ENCODE measurements around the gene VDR. TPM values are rescaled to one million over a fixed set of nuclear protein-coding genes. Genes with fewer than 3 reads are reported as not detected.

VDR gene
- total RNA-seq, 2 experiments from 2014 or later: 62.9 to 65.5 TPM

- DNase-seq: no peak
- ChIA-PET POLR2A (no interaction called here), CTCF (interaction anchor here (0.8 to 1.1 kb wide), 3 partner anchors 37 to 74 kb away, joined by 3 to 4 read pairs (median 3); partner anchors contain the start of gene TMEM106C)
- no peak overlapping the region for H3K4me3 Mint-ChIP-seq
- H3K27me3 Mint-ChIP-seq: peaks cover 53% of the 10 kb centered on the region
- no peaks in the 10 kb centered on the region for H3K9me3 Mint-ChIP-seq
- H3K4me1 Mint-ChIP-seq: no peaks in the 10 kb centered on the region
- H3K27ac Mint-ChIP-seq: no peak overlapping the region
- no peaks in the 10 kb centered on the region for H3K36me3 Mint-ChIP-seq (ENCODE audit: low read depth)
These were observed 7.8 kb upstream of the VDR start for GRCh38 chr12:47912556-47912955.

- DNase-seq: no peak
- Mint-ChIP-seq H3K36me3 (ENCODE audit: low read depth) (no peaks in the 10 kb centered on the region), H3K4me1 (no peaks in the 10 kb centered on the region), H3K27me3 (peaks cover 61% of the 10 kb centered on the region), H3K9me3 (no peaks in the 10 kb centered on the region), H3K4me3 (no peak overlapping the region), H3K27ac (no peak overlapping the region)
- ChIA-PET POLR2A (no interaction called here), CTCF (interaction anchor here (1.0 kb wide), 1 partner anchor 35 kb away, joined by 3 read pairs; no protein-coding TSS in a partner anchor)
These were observed 6.2 kb upstream of the VDR start for GRCh38 chr12:47910981-47911380.

- Mint-ChIP-seq H3K9me3 (no peaks in the 10 kb centered on the region), H3K4me3 (no peak overlapping the region), H3K27ac (no peak overlapping the region), H3K36me3 (ENCODE audit: low read depth) (no peaks in the 10 kb centered on the region), H3K27me3 (peaks cover 63% of the 10 kb centered on the region), H3K4me1 (peaks cover 4% of the 10 kb centered on the region)
- POLR2A ChIA-PET: no interaction called here
- CTCF ChIA-PET: interaction anchor here (1.0 kb wide), 1 partner anchor 36 kb away, joined by 3 read pairs; no protein-coding TSS in a partner anchor
- DNase-seq: no peak
These were observed 5.7 kb upstream of the VDR start for GRCh38 chr12:47910486-47910885.

GRCh38 chr12:47909839-47910465 lies 5.2 kb upstream of the VDR start:
- Mint-ChIP-seq H3K27me3 (peaks cover 63% of the 10 kb centered on the region), H3K4me3 (no peak overlapping the region), H3K4me1 (peaks cover 4% of the 10 kb centered on the region), H3K36me3 (ENCODE audit: low read depth) (no peaks in the 10 kb centered on the region), H3K9me3 (no peaks in the 10 kb centered on the region), H3K27ac (no peak overlapping the region)
- ChIA-PET POLR2A (no interaction called here), CTCF (no interaction called here)
- DNase-seq: no peak

GRCh38 chr12:47908738-47909137 lies 3.9 kb upstream of the VDR start:
- ChIA-PET CTCF (no interaction called here), POLR2A (no interaction called here)
- Mint-ChIP-seq H3K27ac (no peak overlapping the region), H3K4me1 (peaks cover 5% of the 10 kb centered on the region), H3K9me3 (no peaks in the 10 kb centered on the region), H3K4me3 (no peak overlapping the region), H3K36me3 (ENCODE audit: low read depth) (peaks cover 1% of the 10 kb centered on the region), H3K27me3 (peaks cover 56% of the 10 kb centered on the region)
- DNase-seq: no peak

- ChIA-PET POLR2A (no interaction called here), CTCF (no interaction called here)
- no peak for DNase-seq
- Mint-ChIP-seq H3K27me3 (peaks cover 51% of the 10 kb centered on the region), H3K4me1 (peaks cover 13% of the 10 kb centered on the region), H3K36me3 (ENCODE audit: low read depth) (peaks cover 7% of the 10 kb centered on the region), H3K9me3 (no peaks in the 10 kb centered on the region), H3K4me3 (no peak overlapping the region), H3K27ac (no peak overlapping the region)
These were observed 3.2 kb upstream of the VDR start for GRCh38 chr12:47907851-47908454.

GRCh38 chr12:47903927-47904712 lies 674 bp downstream of the VDR start:
- Mint-ChIP-seq H3K4me3 (peak overlapping the region; percentile 96), H3K4me1 (peaks cover 51% of the 10 kb centered on the region), H3K36me3 (ENCODE audit: low read depth) (peaks cover 36% of the 10 kb centered on the region), H3K9me3 (no peaks in the 10 kb centered on the region), H3K27ac (peak overlapping the region; percentile 81), H3K27me3 (peaks cover 37% of the 10 kb centered on the region)
- ChIA-PET CTCF (interaction anchor here (0.6 to 2.0 kb wide), 27 partner anchors 7 to 161 kb away, joined by 3 to 18 read pairs (median 4); partner anchors contain the start of gene TMEM106C), POLR2A (interaction anchor here (0.9 to 10.2 kb wide), 14 partner anchors 9 to 203 kb away, joined by 3 to 205 read pairs (median 4); partner anchors contain the start of gene TMEM106C)
- peak; percentile 76 for DNase-seq

- ChIA-PET CTCF (interaction anchor here (0.9 to 2.0 kb wide), 7 partner anchors 10 to 96 kb away, joined by 3 to 5 read pairs (median 4); no protein-coding TSS in a partner anchor), POLR2A (interaction anchor here (0.9 to 10.2 kb wide), 4 partner anchors 10 to 84 kb away, joined by 3 to 205 read pairs (median 24); partner anchors contain the start of gene HDAC7)
- Mint-ChIP-seq H3K4me1 (peaks cover 61% of the 10 kb centered on the region), H3K27me3 (peaks cover 29% of the 10 kb centered on the region), H3K9me3 (no peaks in the 10 kb centered on the region), H3K36me3 (ENCODE audit: low read depth) (peaks cover 45% of the 10 kb centered on the region), H3K27ac (peak overlapping the region; percentile 81), H3K4me3 (peak overlapping the region; percentile 96)
- no peak for DNase-seq
These were observed 1.6 kb downstream of the VDR start for GRCh38 chr12:47903151-47903611.

- H3K27ac Mint-ChIP-seq: peak overlapping the region; percentile 81
- peaks cover 20% of the 10 kb centered on the region for H3K27me3 Mint-ChIP-seq
- POLR2A ChIA-PET: interaction anchor here (0.9 to 10.2 kb wide), 5 partner anchors 9 to 89 kb away, joined by 3 to 205 read pairs (median 9); partner anchors contain the start of gene HDAC7
- peaks cover 71% of the 10 kb centered on the region for H3K4me1 Mint-ChIP-seq
- H3K36me3 Mint-ChIP-seq (ENCODE audit: low read depth): peaks cover 55% of the 10 kb centered on the region
- DNase-seq: no peak
- peak overlapping the region; percentile 96 for H3K4me3 Mint-ChIP-seq
- no peaks in the 10 kb centered on the region for H3K9me3 Mint-ChIP-seq
- CTCF ChIA-PET: interaction anchor here (1.1 to 3.1 kb wide), 5 partner anchors 15 to 68 kb away, joined by 3 to 8 read pairs (median 4); no protein-coding TSS in a partner anchor
These were observed 2.6 kb downstream of the VDR start for GRCh38 chr12:47902131-47902639.

- peaks cover 59% of the 10 kb centered on the region for H3K36me3 Mint-ChIP-seq (ENCODE audit: low read depth)
- H3K27me3 Mint-ChIP-seq: peaks cover 15% of the 10 kb centered on the region
- ChIA-PET POLR2A (interaction anchor here (1.2 to 10.2 kb wide), 3 partner anchors 15 to 88 kb away, joined by 4 to 205 read pairs (median 39); no protein-coding TSS in a partner anchor), CTCF (interaction anchor here (1.1 to 3.1 kb wide), 3 partner anchors 15 to 68 kb away, joined by 3 to 8 read pairs (median 4); no protein-coding TSS in a partner anchor)
- peaks cover 76% of the 10 kb centered on the region for H3K4me1 Mint-ChIP-seq
- H3K4me3 Mint-ChIP-seq: peak overlapping the region; percentile 96
- H3K27ac Mint-ChIP-seq: peak overlapping the region; percentile 47
- no peaks in the 10 kb centered on the region for H3K9me3 Mint-ChIP-seq
- no peak for DNase-seq
These were observed 3.1 kb downstream of the VDR start for GRCh38 chr12:47901718-47902093.

GRCh38 chr12:47901063-47901717 lies 3.6 kb downstream of the VDR start:
- no peak for DNase-seq
- POLR2A ChIA-PET: interaction anchor here (1.2 to 10.2 kb wide), 3 partner anchors 15 to 88 kb away, joined by 4 to 205 read pairs (median 39); no protein-coding TSS in a partner anchor
- H3K4me3 Mint-ChIP-seq: peak overlapping the region; percentile 96
- H3K36me3 Mint-ChIP-seq (ENCODE audit: low read depth): peaks cover 64% of the 10 kb centered on the region
- H3K9me3 Mint-ChIP-seq: no peaks in the 10 kb centered on the region
- CTCF ChIA-PET: interaction anchor here (1.1 to 3.1 kb wide), 5 partner anchors 10 to 67 kb away, joined by 3 to 8 read pairs (median 6); partner anchors contain the start of gene TMEM106C
- peaks cover 10% of the 10 kb centered on the region for H3K27me3 Mint-ChIP-seq
- H3K27ac Mint-ChIP-seq: peak overlapping the region; percentile 47
- H3K4me1 Mint-ChIP-seq: peaks cover 81% of the 10 kb centered on the region

All from activated CD4-positive, alpha-beta memory T cell treated with anti-CD3 and anti-CD28 coated beads, Interleukin-2, amount 10 ng/mL, durations not matched to agents 7 days and 5 days (primary cell).